DMS114 treated with DMSO at 0.1 percent for 48 hours (cell line): ENCODE data around the gene ATP6V1B1.
"Not testable (repeated sequence)": the region's sequence is repeated elsewhere in the genome, so short reads cannot be mapped to it uniquely, and the experiment has no call there.

Experiments
- DNase-seq: peaks from one replicate; lab custom pipeline; 2025; ENCODE audit not compliant: unreplicated experiment; lab: John Stamatoyannopoulos, UW

The ATP6V1B1 gene

GRCh38 chr2:70987386-70987785 lies 51.7 kb downstream of the ATP6V1B1 start:
- no peak for DNase-seq

GRCh38 chr2:70988151-70988550 lies 52.5 kb downstream of the ATP6V1B1 start:
- DNase-seq = no peak

- DNase-seq = no peak
These were observed 53.3 kb downstream of the ATP6V1B1 start for GRCh38 chr2:70988726-70989648.

- DNase-seq = no peak
These were observed 54.5 kb downstream of the ATP6V1B1 start for GRCh38 chr2:70990216-70990615.

- DNase-seq = no peak
These were observed 55.4 kb downstream of the ATP6V1B1 start for GRCh38 chr2:70991142-70991541.

GRCh38 chr2:70991742-70992141 lies 56.0 kb downstream of the ATP6V1B1 start:
- no peak for DNase-seq

- DNase-seq = no peak
These were observed 57.5 kb downstream of the ATP6V1B1 start for GRCh38 chr2:70992945-70993853.

GRCh38 chr2:70994009-70994698 lies 58.5 kb downstream of the ATP6V1B1 start:
- DNase-seq = no peak

- peak; percentile 86 for DNase-seq
These were observed 59.2 kb downstream of the ATP6V1B1 start, which contains the start of gene TEX261 for GRCh38 chr2:70994699-70995425. Gene TEX261 (minus strand): TSS chr2:70994873. CDS start chr2:70994757, 116 bp downstream.

GRCh38 chr2:70995426-70995729 lies 59.7 kb downstream of the ATP6V1B1 start:
- peak; percentile 28 for DNase-seq

- not testable (repeated sequence) for DNase-seq
These were observed 63.2 kb downstream of the ATP6V1B1 start for GRCh38 chr2:70998885-70999284.

GRCh38 chr2:70999362-70999761 lies 63.7 kb downstream of the ATP6V1B1 start:
- no peak for DNase-seq

GRCh38 chr2:70999931-71000330 lies 64.2 kb downstream of the ATP6V1B1 start:
- DNase-seq = not testable (repeated sequence)

- DNase-seq = peak; percentile 44
These were observed 65.3 kb downstream of the ATP6V1B1 start for GRCh38 chr2:71000780-71001591.

GRCh38 chr2:71001592-71001927 lies 65.9 kb downstream of the ATP6V1B1 start:
- no peak for DNase-seq

- no peak for DNase-seq
These were observed 66.4 kb downstream of the ATP6V1B1 start for GRCh38 chr2:71001981-71002570.

GRCh38 chr2:71003396-71003795 lies 67.7 kb downstream of the ATP6V1B1 start:
- no peak for DNase-seq

- no peak for DNase-seq
These were observed 68.5 kb downstream of the ATP6V1B1 start for GRCh38 chr2:71003966-71004755.

- no peak for DNase-seq
These were observed 69.2 kb downstream of the ATP6V1B1 start for GRCh38 chr2:71004857-71005256.
